Thyroid gland (tissue), 4 donors: ENCODE results near the gene GTSE1. TPM values are rescaled to one million over a fixed set of nuclear protein-coding genes. Genes with fewer than 3 reads are reported as not detected.

Experiments
- DNase-seq, 2 donors: peaks; one replicate each; pipeline ENCODE4 v3.0.0-alpha.2; 2019
- H3K27ac ChIP-seq, 3 donors: fragments of 200-600 bp; sonication (generic); 1 replicate in 2 of 3; 2 replicates in 1 of 3; pipeline ENCODE4 v1.5.1; 2016 to 2019; ENCODE audit warnings: mild to moderate bottlenecking in 1 of 3, moderate library complexity in 1 of 3
- H3K27me3 ChIP-seq: fragments of 200-600 bp; sonication (generic); one replicate; pipeline ENCODE4 v1.5.1; 2019
- H3K36me3 ChIP-seq, 2 donors: fragments of 200-600 bp; sonication (generic); one replicate each; pipeline ENCODE4 v1.5.1; 2016 to 2019
- H3K4me1 ChIP-seq, 2 donors: fragments of 200-600 bp; sonication (generic); one replicate each; pipeline ENCODE4 v1.5.1; 2017 to 2019
- H3K4me3 ChIP-seq, 3 donors: fragments of 200-600 bp; sonication (generic); replicated peaks in 1 of 3; 1 replicate in 2 of 3; 2 replicates in 1 of 3; pipeline ENCODE4 v1.5.1; 2016; ENCODE audit warnings: mild to moderate bottlenecking in 1 of 3
- H3K9me3 ChIP-seq: fragments of 200-600 bp; sonication (generic); one replicate; pipeline ENCODE4 v1.5.1; 2017
- CTCF ChIP-seq, 6 experiments: fragments of 200-600 bp in 3 of 6; fragments of 450-650 bp in 3 of 6; sonication (generic) in 3 of 6; IDR thresholded peaks; one replicate each; pipeline ENCODE4 v1.5.1; 2016 to 2019; ENCODE audit warnings: antibody characterized with exemption in 6 of 6, mild to moderate bottlenecking in 2 of 6, inconsistent platforms in 1 of 6, moderate library complexity in 1 of 6
- POLR2A ChIP-seq, 2 donors: fragments of 450-650 bp; IDR thresholded peaks; one replicate each; pipeline ENCODE4 v1.6.1; 2017; ENCODE audit warnings: antibody characterized with exemption in 2 of 2, mild to moderate bottlenecking in 2 of 2, moderate library complexity in 1 of 2
- WGBS, 2 donors: methylation state at CpG; one replicate each; pipeline ENCODE4 v1.1.5; 2017; 5-methylcytosine and 5-hydroxymethylcytosine counted together
- intact Hi-C: fragments of 100-400 bp; cut with DNase I; formaldehyde crosslinking; loops from one replicate; pipeline ENCODE4 v1.15.1; 2023
- total RNA-seq, 4 donors: library from RNA; depleted of rRNA; stranded (reverse); fragments of >200 nt; gene quantifications; one replicate each; pipeline ENCODE4 v1.2.3, GENCODE V29; 2016

GTSE1 gene
- total RNA-seq, 4 donors from 2014 or later = 0.22 to 0.27 (median 0.25) TPM; not detected in 1

DNA sequence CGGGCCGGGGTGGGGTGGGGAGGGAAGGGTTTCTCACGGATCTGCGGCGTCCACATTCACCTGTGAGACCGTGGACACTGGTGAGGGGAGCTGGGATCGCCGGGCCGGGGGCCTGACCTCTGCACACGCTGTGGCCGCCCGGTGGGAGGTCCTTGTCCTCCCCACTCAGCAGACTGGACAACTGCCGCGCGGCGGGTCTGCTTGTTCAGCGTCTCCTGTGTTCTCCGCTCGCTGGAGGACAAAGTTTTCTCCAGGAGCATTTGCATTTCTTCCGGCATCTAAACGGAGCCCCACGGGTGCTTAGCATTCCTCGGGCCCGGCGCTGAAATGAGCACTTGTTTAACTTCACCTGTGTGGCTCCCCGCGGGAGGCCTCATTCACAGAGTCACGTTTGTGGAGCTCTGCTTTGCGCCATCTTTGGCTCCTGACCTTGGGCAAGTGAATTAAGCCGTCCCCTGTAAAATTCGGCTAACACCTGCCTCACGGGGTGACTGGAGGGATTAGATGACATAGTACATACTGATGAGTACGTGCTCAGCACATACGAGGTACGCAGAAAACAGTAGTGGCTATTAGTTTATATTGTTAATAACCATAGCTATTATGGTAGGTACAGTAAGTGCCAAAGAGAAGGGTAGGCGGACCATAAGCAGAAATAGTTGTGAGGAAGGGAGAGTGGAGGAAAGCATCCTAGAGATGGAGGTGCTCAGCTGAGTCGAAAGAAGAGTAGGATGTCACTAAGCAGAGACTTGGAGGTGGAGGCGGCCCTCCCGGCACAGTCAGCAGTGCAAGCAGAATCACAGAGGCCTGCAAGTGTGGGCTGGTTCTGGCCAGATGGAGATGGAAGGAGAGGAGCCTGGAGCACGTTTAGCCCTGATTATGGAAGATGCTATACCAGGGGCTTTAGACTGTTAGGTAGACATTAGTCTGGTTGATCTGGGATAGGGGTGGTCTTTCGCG is 39.7 kb downstream of the GTSE1 start:
- WGBS, 2 donors = 12 to 13% methylated on average over 28 to 31 of the region's 42 CpGs

DNA sequence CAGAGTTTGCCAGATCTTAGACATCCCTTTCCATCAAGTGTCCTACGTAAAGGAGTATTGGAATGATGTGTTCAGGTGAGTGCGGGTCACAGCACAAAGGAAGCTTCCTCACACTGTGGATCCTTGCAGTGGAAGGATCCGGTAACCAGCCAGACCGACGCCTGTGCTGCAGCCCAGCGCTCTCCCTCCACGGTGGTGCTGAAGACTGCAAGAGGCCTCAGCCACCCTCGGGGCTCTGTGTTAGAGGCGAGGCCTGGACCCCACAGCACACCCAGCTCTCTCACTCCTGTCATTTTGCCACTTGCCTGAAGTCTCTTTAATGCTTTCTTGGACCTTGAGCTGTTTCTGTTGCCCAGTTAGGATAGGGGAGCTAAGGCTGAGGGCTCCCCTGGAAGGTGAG is 41.2 kb downstream of the GTSE1 start:
- no peak for TF ChIP-seq CTCF (IDR thresholded peaks at IDR 0.05)
- no peak for TF ChIP-seq POLR2A (IDR thresholded peaks at IDR 0.05)

More for the DNA sequence above, 39.7 kb downstream of the GTSE1 start:
- Histone ChIP-seq H3K27me3 (no peaks in the 10 kb centered on the region), H3K4me3 (peak overlapping the region; percentile 84 to 98 (median 97)), H3K27ac (peak overlapping the region; percentile 76 to 87 (median 83)), H3K36me3 (peaks cover 24 to 26% of the 10 kb centered on the region in 2 donors), H3K9me3 (no peaks in the 10 kb centered on the region), H3K4me1 (peaks cover 7 to 16% of the 10 kb centered on the region in 2 donors)
- TF ChIP-seq CTCF (IDR thresholded peaks at IDR 0.05) (no peak), POLR2A (IDR thresholded peaks at IDR 0.05) (no peak)
- intact Hi-C loops = no loop called here
- peak; percentile 38 to 42 for DNase-seq

DNA sequence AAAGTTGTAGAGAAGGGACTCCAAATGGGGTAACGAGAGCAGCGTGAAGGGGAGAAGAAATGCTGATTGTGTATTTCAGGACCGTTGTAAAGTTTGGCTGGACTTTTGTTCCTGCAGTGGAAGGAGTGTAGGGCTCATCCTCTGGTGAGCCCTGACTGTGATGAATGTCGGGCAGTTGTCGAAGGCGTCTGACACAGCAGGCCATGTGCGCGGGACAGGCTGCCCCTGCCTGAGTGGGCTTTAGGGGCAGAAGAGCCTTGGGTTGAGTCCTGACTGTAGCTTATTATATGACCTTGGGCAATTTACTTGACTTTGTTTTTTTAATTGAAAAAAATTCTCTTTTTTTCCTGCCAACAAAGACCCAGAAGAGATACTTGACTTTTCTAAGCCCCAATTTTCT is 42.0 kb downstream of the GTSE1 start:
- Histone ChIP-seq H3K36me3 (peaks cover 35% of the 10 kb centered on the region in 2 donors), H3K27ac (no peak overlapping the region)
- 92 to 96% methylated on average over 8 of the region's 8 CpGs for WGBS, 2 donors

More for the DNA sequence above, 41.2 kb downstream of the GTSE1 start:
- peaks cover 7 to 16% of the 10 kb centered on the region in 2 donors for H3K4me1 ChIP-seq
- H3K27ac ChIP-seq = no peak overlapping the region
- intact Hi-C loops = no loop called here
- H3K4me3 ChIP-seq = no peak overlapping the region
- no peaks in the 10 kb centered on the region for H3K9me3 ChIP-seq
- H3K27me3 ChIP-seq = no peaks in the 10 kb centered on the region
- DNase-seq = no peak
- peaks cover 30 to 31% of the 10 kb centered on the region in 2 donors for H3K36me3 ChIP-seq
- 82 to 83% methylated on average over 9 of the region's 9 CpGs for WGBS, 2 donors

GRCh38 chr22:46339956-46340355 is 43.3 kb downstream of the GTSE1 start:
- Histone ChIP-seq H3K9me3 (no peaks in the 10 kb centered on the region), H3K4me1 (peaks cover 7 to 12% of the 10 kb centered on the region in 2 donors), H3K36me3 (peaks cover 45 to 47% of the 10 kb centered on the region in 2 donors), H3K27me3 (no peaks in the 10 kb centered on the region), H3K27ac (no peak overlapping the region), H3K4me3 (no peak overlapping the region)
- intact Hi-C loops = no loop called here
- 93 to 96% methylated on average over 5 of the region's 5 CpGs for WGBS, 2 donors
- no peak for DNase-seq
- no peak for TF ChIP-seq CTCF (IDR thresholded peaks at IDR 0.05)
- TF ChIP-seq POLR2A (IDR thresholded peaks at IDR 0.05) = no peak

More for the DNA sequence above, 42.0 kb downstream of the GTSE1 start:
- no peaks in the 10 kb centered on the region for H3K9me3 ChIP-seq
- TF ChIP-seq POLR2A (IDR thresholded peaks at IDR 0.05) (no peak), CTCF (IDR thresholded peaks at IDR 0.05) (no peak)
- H3K27me3 ChIP-seq = no peaks in the 10 kb centered on the region
- DNase-seq = no peak
- intact Hi-C loops = no loop called here
- H3K4me3 ChIP-seq = no peak overlapping the region
- peaks cover 7 to 16% of the 10 kb centered on the region in 2 donors for H3K4me1 ChIP-seq

GRCh38 chr22:46340676-46341075 is 44.0 kb downstream of the GTSE1 start:
- TF ChIP-seq POLR2A (IDR thresholded peaks at IDR 0.05) (no peak), CTCF (IDR thresholded peaks at IDR 0.05) (no peak)
- Histone ChIP-seq H3K27ac (no peak overlapping the region), H3K9me3 (no peaks in the 10 kb centered on the region), H3K4me3 (no peak overlapping the region), H3K36me3 (peaks cover 52 to 54% of the 10 kb centered on the region in 2 donors), H3K4me1 (peaks cover 7 to 8% of the 10 kb centered on the region in 2 donors), H3K27me3 (no peaks in the 10 kb centered on the region)
- intact Hi-C loops = no loop called here
- WGBS, 2 donors = 95 to 98% methylated on average over 11 to 13 of the region's 13 CpGs
- no peak for DNase-seq
